Retina (tissue), 1 donor: Measurements from ENCODE around the gene JPH3.

Experiments
- DNase-seq: peaks from one replicate; pipeline ENCODE4 v3.0.0-alpha.2; 2016

Gene JPH3

GRCh38 chr16:87602001-87602775 is at the start of gene JPH3:
Gene JPH3, plus strand, starts transcription at chr16:87602508. Its CDS starts 639 bp downstream, at chr16:87603147.
- no peak for DNase-seq

DNA sequence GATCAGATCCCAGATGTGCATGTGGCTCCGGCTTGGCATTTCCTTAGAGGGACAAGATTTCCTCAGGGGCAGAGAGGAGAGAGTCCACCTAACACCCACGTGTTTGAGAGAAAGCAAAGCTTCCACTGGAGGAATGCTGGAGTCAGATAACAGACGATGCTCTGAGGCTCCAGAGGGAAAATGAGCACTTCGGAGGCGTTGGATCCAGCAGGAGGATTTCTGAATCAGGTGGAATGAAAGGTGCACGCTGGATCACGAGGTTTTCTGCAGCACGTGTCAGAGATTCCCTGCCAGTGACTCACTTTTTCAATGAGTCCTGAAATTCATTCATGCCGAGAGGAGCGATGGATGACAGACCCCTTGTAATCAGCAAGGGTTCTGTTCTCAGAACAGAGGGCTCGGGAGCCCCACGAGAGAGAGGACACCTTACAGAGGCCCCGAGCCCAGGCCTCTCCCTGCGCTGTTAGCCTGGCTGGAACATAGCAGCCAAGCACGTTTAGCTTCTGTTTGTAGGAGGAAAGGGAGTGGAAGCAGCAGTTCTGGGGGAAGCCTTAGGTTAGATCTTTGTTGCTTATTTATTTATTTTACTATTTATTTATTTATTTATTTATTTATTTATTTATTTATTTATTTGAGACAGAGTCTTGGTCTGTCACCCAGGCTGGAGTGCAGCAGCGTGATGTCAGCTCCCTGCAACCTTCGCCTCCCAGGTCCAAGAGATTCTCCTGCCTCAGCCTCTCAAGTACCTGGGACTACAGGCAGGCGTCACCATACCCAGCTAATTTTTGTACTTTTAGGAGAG is 49.3 kb upstream of the JPH3 start:
- no peak for DNase-seq

GRCh38 chr16:87554754-87555427 is 47.4 kb upstream of the JPH3 start:
- no peak for DNase-seq

- DNase-seq: no peak
Measured at GRCh38 chr16:87555647-87556046, 46.7 kb upstream of the JPH3 start.

DNA sequence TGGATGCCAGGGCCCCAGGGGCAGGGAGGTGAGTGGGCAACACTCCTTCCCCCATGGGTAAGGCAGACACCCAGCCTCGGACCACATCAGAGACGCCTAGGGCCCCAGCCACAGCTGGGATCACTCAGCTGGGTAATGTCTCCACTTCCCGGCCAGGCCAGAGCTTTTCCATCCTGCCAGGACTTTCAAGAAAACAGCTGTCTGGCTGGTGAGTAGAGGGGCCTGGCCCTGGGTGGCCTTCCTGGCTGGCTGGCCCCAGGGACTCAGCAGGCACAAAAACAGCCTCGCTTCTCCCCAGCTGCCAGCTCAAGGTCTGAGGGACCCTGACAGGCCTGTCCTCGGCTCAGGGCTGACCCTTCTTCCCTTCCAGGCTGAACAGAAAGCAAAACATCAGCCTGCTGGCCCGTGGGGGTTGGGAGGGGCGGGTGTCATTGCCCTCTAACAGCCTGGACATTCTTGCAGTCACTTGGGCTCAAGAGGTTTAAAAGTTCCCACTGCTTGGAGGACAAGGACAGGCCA is 45.3 kb upstream of the JPH3 start:
- DNase-seq: no peak

GRCh38 chr16:87558682-87559081 is 43.6 kb upstream of the JPH3 start:
- no peak for DNase-seq

- no peak for DNase-seq
Measured at GRCh38 chr16:87559945-87560344, 42.4 kb upstream of the JPH3 start.

- no peak for DNase-seq
Measured at GRCh38 chr16:87560428-87561199, 41.7 kb upstream of the JPH3 start.

GRCh38 chr16:87561200-87562105 is 40.9 kb upstream of the JPH3 start:
- DNase-seq: no peak

DNA sequence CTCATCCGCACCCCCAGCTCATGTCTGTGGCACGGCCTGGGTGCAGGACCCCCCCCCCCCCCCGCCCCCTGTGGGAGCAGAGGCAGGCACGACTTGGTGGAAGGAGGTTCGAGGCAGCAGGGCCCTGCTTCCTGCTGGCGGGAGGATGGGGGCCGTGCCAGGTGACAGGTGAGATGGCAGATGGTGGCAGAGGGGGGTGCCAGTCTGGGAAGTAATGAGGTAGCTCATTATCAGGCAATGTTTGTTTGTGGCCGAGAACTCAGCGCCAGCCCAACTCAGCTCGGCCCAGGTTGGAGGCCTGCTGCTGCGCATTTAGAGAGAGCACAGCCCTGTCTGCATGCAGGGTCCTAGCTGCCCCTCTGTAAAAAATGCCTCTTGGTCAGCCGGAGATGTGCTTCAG is 40.1 kb upstream of the JPH3 start:
- DNase-seq: no peak

- no peak for DNase-seq
Measured at GRCh38 chr16:87563022-87563421, 39.3 kb upstream of the JPH3 start.

DNA sequence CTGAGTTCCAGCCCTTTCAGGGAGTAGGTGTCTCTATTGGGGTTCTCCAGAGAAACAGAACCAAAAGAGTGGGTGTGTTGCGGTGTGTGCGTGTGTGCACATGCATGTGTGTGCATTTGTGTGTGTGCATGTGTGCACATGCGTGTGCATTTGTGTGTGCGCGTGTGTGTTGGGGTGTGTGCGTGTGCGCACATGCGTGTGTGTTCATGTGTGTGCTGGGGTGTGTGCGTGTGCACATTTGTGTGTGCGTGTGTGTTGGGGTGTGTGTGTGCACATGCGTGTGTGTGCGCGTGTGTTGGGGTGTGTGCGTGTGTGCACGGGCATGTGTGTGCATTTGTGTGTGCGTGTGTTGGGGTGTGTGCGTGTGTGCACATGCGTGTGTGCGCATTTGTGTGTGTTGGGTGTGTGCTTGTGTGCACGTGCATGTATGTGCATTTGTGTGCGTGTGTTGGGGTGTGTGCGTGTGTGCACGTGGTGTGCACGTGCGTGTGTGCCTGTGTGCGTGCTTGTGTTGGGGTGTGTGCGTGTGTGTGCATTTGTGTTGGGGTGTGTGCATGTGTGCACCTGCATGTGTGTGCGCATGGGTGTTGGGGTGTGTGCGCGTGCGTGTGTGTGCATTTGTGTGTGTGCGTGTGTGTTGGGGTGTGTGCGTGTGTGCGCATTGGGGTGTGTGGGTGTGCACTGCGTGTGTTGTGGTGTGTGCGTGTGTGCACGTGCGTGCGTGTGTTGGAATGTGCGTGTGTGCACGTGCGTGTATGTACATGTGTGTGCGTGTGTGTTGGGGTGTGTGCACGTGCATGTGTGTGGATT is 38.4 kb upstream of the JPH3 start:
- no peak for DNase-seq

DNA sequence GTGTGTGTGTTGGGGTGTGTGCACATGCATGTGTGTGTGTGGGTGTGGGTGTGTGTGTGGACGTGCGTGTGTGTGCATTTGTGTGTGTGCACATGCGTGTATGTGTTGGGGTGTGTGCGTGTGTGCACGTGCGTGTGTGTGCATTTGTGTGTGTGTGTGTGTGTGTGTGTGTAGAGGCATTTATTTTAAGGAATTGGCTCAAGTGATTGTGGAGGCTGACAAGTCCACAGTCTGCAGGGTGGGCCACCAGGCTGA is 37.9 kb upstream of the JPH3 start:
- DNase-seq: no peak

- no peak for DNase-seq
Measured at GRCh38 chr16:87569601-87570571, 32.4 kb upstream of the JPH3 start.

- no peak for DNase-seq
Measured at GRCh38 chr16:87570572-87570937, 31.8 kb upstream of the JPH3 start.

DNA sequence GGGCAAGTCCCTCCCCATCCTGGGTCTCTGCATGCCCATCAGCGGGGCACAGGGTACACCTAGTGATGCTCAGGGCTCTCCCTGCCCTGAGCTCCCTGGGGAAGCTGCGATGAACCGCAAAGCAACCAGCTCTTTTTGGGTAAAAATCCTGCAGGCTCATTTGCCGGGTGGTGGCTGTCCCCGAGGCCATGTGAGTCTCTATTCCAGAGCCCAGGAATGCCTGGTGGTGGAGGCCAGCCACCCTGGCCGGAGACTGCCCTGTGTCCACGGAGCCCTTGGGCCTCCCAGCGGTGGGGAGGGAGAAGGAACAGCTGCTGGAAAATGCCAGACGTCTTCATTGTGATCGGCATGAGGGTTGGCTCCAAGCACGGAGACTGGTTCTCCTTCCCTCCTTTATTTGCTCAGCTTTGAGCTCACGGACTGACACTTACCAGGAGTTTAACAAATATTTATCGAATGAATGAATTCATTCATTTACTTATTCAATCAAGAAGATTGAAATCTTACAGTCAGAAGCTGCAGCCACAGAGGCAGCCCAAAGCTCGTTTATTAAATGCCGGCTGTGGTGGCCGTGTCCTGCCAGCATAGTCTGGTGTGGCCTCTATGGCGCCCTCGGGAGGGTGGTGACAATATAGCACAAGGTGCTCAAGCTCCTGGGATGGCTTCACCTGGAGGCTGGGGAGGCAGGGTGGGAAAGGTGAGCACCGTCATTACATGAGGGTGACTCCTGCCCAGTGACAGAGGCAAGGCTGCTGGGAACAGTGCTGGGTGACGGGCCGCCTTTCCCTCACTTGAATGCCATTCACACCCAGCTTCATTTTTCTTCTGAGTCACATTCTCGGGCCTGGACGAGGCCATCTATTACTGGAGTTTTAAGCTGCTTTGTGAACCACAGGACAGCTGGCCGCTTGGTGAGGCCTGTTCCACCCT is 31.1 kb upstream of the JPH3 start:
- DNase-seq: peak; percentile 42

- DNase-seq: no peak
Measured at GRCh38 chr16:87571868-87572244, 30.5 kb upstream of the JPH3 start.

- no peak for DNase-seq
Measured at GRCh38 chr16:87572959-87573358, 29.3 kb upstream of the JPH3 start.
